Naive thymus-derived CD8-positive, alpha-beta T cell (primary cell): Measurements from ENCODE around the gene C1orf105. TPM values are rescaled to one million over a fixed set of nuclear protein-coding genes. Genes with fewer than 3 reads are reported as not detected.
"Not testable (repeated sequence)": the region's sequence is repeated elsewhere in the genome, so short reads cannot be mapped to it uniquely, and the experiment has no call there.

Experiments
- ATAC-seq, 2 donors: fragments of 150-1000 bp; cut with Tn5 transposase in 1 of 2; sonication (Bioruptor Pico), chemical (Tn5 transposase) in 1 of 2; 1 replicate in 1 of 2; 2 replicates in 1 of 2; pipeline ENCODE4 v1.10.0; 2021; ENCODE audit warnings: mild to moderate bottlenecking in 2 of 2, moderate library complexity in 2 of 2
- POLR2A ChIA-PET: fragments of 350-600 bp; sonication (Branson Sonifier 250); formaldehyde crosslinking; loops from one replicate; lab custom pipeline; 2021; ENCODE audit warnings: antibody characterized with exemption; lab: Charles Lee
- DNase-seq, 10 donors: peaks; one replicate each; pipeline versions ENCODE4 v3.0.0 to v3.0.0-alpha.2; 2020 to 2022
- H3K27ac Mint-ChIP-seq, 10 donors: one replicate each; pipeline ENCODE4 v1.8.0; 2020 to 2022; ENCODE audit warnings: mild to moderate bottlenecking in 10 of 10, mixed read lengths in 10 of 10, moderate library complexity in 4 of 10, inconsistent platforms in 1 of 10
- H3K27me3 Mint-ChIP-seq, 5 donors: one replicate each; pipeline ENCODE4 v1.8.0; 2021 to 2022; ENCODE audit warnings: mixed read lengths in 5 of 5
- H3K36me3 Mint-ChIP-seq, 3 donors: one replicate each; pipeline ENCODE4 v1.8.0; 2020 to 2022; ENCODE audit warnings: mixed read lengths in 3 of 3, mild to moderate bottlenecking in 2 of 3, inconsistent platforms in 1 of 3
- H3K4me1 Mint-ChIP-seq, 4 donors: one replicate each; pipeline ENCODE4 v1.8.0; 2021 to 2022; ENCODE audit warnings: mixed read lengths in 4 of 4
- H3K4me3 Mint-ChIP-seq, 10 donors: one replicate each; pipeline ENCODE4 v1.8.0; 2020 to 2022; ENCODE audit warnings: mild to moderate bottlenecking in 10 of 10, mixed read lengths in 10 of 10, moderate library complexity in 6 of 10, inconsistent platforms in 1 of 10
- H3K9me3 Mint-ChIP-seq, 9 donors: one replicate each; pipeline ENCODE4 v1.8.0; 2020 to 2022; ENCODE audit warnings: mixed read lengths in 9 of 9, mild to moderate bottlenecking in 3 of 9, inconsistent platforms in 1 of 9, moderate library complexity in 1 of 9
- polyA plus RNA-seq, 3 donors: library from polyadenylated mRNA; unstranded; fragments of 300-500 nt; fragmentation: Illumina TruSeq; gene quantifications; one replicate each; pipeline ENCODE4 v1.2.3, GENCODE V29; 2021
- total RNA-seq, 8 experiments: library from RNA in 2 of 8; stranded (reverse) in 2 of 8; gene quantifications; one replicate each; pipeline ENCODE4 v1.2.3 and lab custom pipeline; 2021 to 2026

C1orf105 gene, protein sequence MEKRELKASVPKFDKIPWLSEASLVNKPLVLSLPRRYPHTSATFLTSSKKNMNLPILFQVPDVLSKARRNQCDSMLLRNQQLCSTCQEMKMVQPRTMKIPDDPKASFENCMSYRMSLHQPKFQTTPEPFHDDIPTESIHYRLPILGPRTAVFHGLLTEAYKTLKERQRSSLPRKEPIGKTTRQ
- under 1 TPM in 1 of 2 experiments, not detected in 1; 0.68 TPM for total RNA-seq
- not detected for polyA plus RNA-seq
- total RNA-seq (lab: John Stamatoyannopoulos, UW) = 0 to 0.07 (median 0) reads per million in 6 experiments

DNA sequence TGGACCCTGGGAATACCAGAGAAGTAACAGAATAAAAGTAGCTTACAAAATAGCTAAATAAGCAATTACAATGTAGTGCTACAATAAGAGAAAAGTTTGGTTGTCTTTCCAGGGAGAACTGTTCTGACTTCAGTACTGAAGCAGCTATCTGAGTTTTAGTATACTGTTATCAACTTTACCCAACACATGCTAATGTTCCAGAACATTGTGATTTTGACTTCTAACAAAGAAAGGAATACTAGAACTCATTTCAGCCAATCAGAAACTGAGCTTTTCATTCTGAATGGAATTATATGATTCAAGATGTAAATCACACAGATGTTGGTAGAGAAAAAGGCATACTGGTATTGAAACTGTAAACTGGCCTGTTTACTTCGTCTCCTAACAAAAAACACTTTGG lies at the start of gene C1orf105:
Gene C1orf105 (plus strand): TSS at position 301 of the 400 bp plus-strand sequence. CDS start 201 bp downstream, outside the sequence.
- peak within 1 kb of the TSS in 4 of 10 donors; percentile 2 to 70 (median 27) for H3K27ac Mint-ChIP-seq
- DNase-seq (no peak), ATAC-seq (no peak)
- H3K27me3 Mint-ChIP-seq = no peaks in the 10 kb centered on the region
- H3K4me1 Mint-ChIP-seq = peaks cover 6 to 30% (median 17%) of the 10 kb centered on the region in 4 donors
- no peaks in the 10 kb centered on the region for H3K9me3 Mint-ChIP-seq
- POLR2A ChIA-PET = interaction anchor here (0.9 kb wide), 1 partner anchor 62 kb away, joined by 3 read pairs; no protein-coding TSS in a partner anchor
- no peak within 1 kb of the TSS for H3K4me3 Mint-ChIP-seq
- peaks cover 0 to 4% (median 2%) of the 10 kb centered on the region in 3 donors for H3K36me3 Mint-ChIP-seq

- not testable (repeated sequence) for H3K27ac Mint-ChIP-seq, H3K4me3 Mint-ChIP-seq, DNase-seq, H3K27me3 Mint-ChIP-seq, ATAC-seq
- POLR2A ChIA-PET = interaction anchor here (0.8 kb wide), 1 partner anchor 11 kb away, joined by 3 read pairs; no protein-coding TSS in a partner anchor
- Mint-ChIP-seq H3K36me3 (peaks cover 0 to 25% (median 22%) of the 10 kb centered on the region in 3 donors), H3K4me1 (peaks cover 0 to 21% (median 7%) of the 10 kb centered on the region in 4 donors), H3K9me3 (peaks cover 0 to 22% (median 12%) of the 10 kb centered on the region in 9 donors)
Observed at GRCh38 chr1:172371646-172372045, 48.8 kb upstream of the C1orf105 start.

- ATAC-seq (no peak), DNase-seq (no peak)
- Mint-ChIP-seq H3K4me1 (peaks cover 0 to 30% (median 10%) of the 10 kb centered on the region in 4 donors), H3K27me3 (no peaks in the 10 kb centered on the region), H3K36me3 (peaks cover 0 to 7% (median 3%) of the 10 kb centered on the region in 3 donors), H3K9me3 (peaks cover 0 to 5% (median 0%) of the 10 kb centered on the region in 9 donors), H3K4me3 (no peak overlapping the region), H3K27ac (peak overlapping the region in 1 of 10 donors; percentile 46)
- POLR2A ChIA-PET = no interaction called here
Observed at GRCh38 chr1:172373864-172374263, 46.6 kb upstream of the C1orf105 start.

DNA sequence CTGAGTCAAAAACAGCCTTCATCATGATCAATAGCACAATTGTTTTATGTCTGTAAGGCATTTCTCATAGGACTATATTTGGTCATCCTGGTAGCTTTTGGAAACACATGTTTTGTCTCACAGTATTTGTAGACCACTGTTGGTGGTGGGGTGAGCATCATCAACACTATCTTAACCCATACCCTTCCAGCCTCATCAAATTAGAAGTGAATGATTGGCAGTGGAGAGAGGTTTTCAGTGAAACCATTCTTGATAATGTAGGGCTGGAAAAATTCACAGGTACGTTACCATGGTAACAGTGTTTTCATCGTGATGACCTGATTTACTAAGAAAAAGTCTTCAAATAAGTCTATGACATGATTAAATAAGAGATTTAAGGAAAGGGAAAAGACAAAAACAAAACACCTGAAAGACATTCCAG lies 45.3 kb upstream of the C1orf105 start:
- Mint-ChIP-seq H3K36me3 (peaks cover 0 to 2% (median 0%) of the 10 kb centered on the region in 3 donors), H3K4me3 (no peak overlapping the region), H3K4me1 (peaks cover 0 to 40% (median 17%) of the 10 kb centered on the region in 4 donors), H3K27me3 (no peaks in the 10 kb centered on the region), H3K27ac (peak overlapping the region in 1 of 10 donors; percentile 5), H3K9me3 (no peaks in the 10 kb centered on the region)
- ATAC-seq (no peak), DNase-seq (no peak)
- POLR2A ChIA-PET = no interaction called here

DNA sequence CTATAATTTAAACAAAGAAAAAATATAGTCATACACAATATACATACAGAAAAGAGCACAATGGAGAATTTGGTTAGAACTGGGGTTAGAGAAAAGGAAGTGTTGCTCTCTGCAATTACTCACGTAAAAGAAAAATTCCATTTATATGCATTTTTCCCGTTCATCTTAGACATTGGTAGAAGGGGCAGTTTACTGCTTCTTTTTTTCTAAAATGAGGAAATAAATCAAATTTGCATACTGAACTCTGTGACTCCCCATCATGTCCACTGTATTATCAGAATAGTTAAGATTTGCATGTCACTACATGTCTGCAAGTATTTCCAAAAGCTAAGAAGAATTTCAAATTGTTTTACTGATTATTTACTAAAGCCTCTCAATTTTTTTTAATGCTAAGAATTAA lies 44.1 kb upstream of the C1orf105 start:
- POLR2A ChIA-PET = no interaction called here
- Mint-ChIP-seq H3K4me3 (peak overlapping the region in 1 of 10 donors; percentile 36), H3K27me3 (no peaks in the 10 kb centered on the region), H3K4me1 (peaks cover 2 to 51% (median 28%) of the 10 kb centered on the region in 4 donors), H3K36me3 (peaks cover 0 to 2% (median 0%) of the 10 kb centered on the region in 3 donors), H3K27ac (no peak overlapping the region), H3K9me3 (no peaks in the 10 kb centered on the region)
- no peak for ATAC-seq
- DNase-seq = no peak

DNA sequence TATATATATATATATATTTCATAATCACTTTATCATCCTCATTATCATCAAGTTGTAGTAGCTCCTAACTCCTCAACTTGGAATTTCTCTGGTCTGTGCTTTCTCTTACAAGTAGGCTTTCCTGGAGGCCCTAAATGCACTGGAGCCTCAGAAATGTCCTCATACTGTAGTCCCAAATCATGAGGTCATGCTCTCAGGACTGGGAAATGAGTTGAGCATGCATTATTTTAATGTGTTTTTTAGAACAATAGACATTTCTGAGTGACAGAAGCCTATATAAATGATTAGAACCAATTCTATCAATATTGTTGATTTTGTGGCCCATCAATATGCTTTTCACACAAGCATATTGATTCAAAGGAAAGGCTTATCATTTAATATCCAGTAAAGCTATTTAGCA lies 42.9 kb upstream of the C1orf105 start:
- POLR2A ChIA-PET = no interaction called here
- ATAC-seq (no peak), DNase-seq (no peak)
- Mint-ChIP-seq H3K27me3 (no peaks in the 10 kb centered on the region), H3K27ac (no peak overlapping the region), H3K4me1 (peaks cover 6 to 61% (median 37%) of the 10 kb centered on the region in 4 donors), H3K4me3 (no peak overlapping the region), H3K9me3 (no peaks in the 10 kb centered on the region), H3K36me3 (peaks cover 0 to 2% (median 0%) of the 10 kb centered on the region in 3 donors)

DNA sequence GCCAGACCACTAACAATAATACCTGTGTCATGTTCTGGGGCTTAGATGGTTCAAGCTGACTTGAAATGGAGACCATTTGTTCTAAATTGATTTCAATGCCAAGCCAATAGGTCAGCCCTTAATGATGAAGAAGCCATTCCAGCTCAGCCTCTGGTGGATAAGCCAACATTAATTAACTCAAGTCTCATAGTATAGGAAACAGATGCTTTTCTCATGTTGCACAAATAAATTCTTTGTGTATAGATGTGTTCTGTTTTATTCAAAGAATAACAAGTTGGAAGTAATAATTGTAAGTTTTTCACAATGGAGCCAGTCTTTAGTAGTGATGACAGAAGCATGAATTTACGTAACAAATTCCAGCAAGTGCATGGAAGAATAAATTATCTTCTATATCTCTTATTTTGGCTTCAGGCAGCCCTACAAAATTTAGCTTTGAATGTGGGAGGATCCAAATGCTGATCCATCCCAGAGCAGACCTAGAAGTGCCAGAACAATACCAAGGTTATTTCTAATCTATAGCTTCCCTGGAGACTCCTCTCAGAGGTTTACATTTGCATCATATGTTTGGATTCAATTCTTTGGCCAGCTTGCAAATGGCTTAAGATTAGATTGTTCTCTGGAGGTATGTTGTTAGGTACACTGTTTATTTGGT lies 42.2 kb upstream of the C1orf105 start:
- no peak for DNase-seq
- ATAC-seq = no peak
- Mint-ChIP-seq H3K4me1 (peaks cover 6 to 63% (median 37%) of the 10 kb centered on the region in 4 donors), H3K27me3 (no peaks in the 10 kb centered on the region), H3K27ac (peak overlapping the region in 1 of 10 donors; percentile 25), H3K4me3 (no peak overlapping the region), H3K36me3 (peaks cover 0 to 2% (median 0%) of the 10 kb centered on the region in 3 donors), H3K9me3 (no peaks in the 10 kb centered on the region)
- POLR2A ChIA-PET = interaction anchor here (1.0 kb wide), 1 partner anchor 16 kb away, joined by 3 read pairs; no protein-coding TSS in a partner anchor

GRCh38 chr1:172380441-172381244 lies 39.8 kb upstream of the C1orf105 start:
- H3K4me3 Mint-ChIP-seq = peak overlapping the region; percentile 63 to 82 (median 71)
- no peaks in the 10 kb centered on the region for H3K27me3 Mint-ChIP-seq

GRCh38 chr1:172381946-172382345 lies 38.5 kb upstream of the C1orf105 start:
- POLR2A ChIA-PET = interaction anchor here (1.0 to 2.9 kb wide), 3 partner anchors 12 to 24 kb away, joined by 5 to 37 read pairs (median 11); no protein-coding TSS in a partner anchor
- peak overlapping the region in 7 of 10 donors; percentile 11 to 95 (median 49) for H3K27ac Mint-ChIP-seq
- peak overlapping the region in 4 of 10 donors; percentile 14 to 44 (median 30) for H3K4me3 Mint-ChIP-seq
- DNase-seq (no peak), ATAC-seq (no peak)
- H3K36me3 Mint-ChIP-seq = peaks cover 0 to 3% (median 0%) of the 10 kb centered on the region in 3 donors
- H3K9me3 Mint-ChIP-seq = no peaks in the 10 kb centered on the region
- H3K27me3 Mint-ChIP-seq = no peaks in the 10 kb centered on the region
- H3K4me1 Mint-ChIP-seq = peaks cover 9 to 40% (median 31%) of the 10 kb centered on the region in 4 donors

More at GRCh38 chr1:172380441-172381244, 39.8 kb upstream of the C1orf105 start:
- DNase-seq = peak in 9 of 10 donors; percentile 19 to 80 (median 31)
- no peaks in the 10 kb centered on the region for H3K36me3 Mint-ChIP-seq
- ATAC-seq = peak; percentile 97 to 98
- peak overlapping the region; percentile 41 to 96 (median 92) for H3K27ac Mint-ChIP-seq
- H3K4me1 Mint-ChIP-seq = peaks cover 6 to 49% (median 33%) of the 10 kb centered on the region in 4 donors
- POLR2A ChIA-PET = interaction anchor here (0.6 to 2.9 kb wide), 12 partner anchors 10 to 378 kb away, joined by 3 to 37 read pairs (median 4); partner anchors contain the start of gene SUCO
- H3K9me3 Mint-ChIP-seq = no peaks in the 10 kb centered on the region

DNA sequence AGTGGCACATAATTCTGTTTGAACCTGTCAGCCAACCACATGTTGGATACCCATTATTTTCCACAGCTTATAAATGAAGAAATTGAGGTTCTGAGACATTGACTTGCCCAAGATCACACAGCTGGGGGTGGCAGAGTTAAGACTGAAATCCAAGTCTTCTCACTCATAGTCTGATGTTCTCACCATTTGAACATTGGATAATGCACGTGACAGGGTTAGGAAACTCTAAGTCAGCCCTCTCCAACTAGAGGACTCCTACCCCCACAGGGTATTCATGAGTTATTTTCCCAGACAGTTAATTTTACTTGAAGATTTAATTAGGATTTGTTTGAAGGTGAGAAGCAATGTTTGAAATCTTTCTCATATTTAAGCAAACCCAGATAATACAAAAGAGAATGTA lies 38.1 kb upstream of the C1orf105 start:
- no peaks in the 10 kb centered on the region for H3K9me3 Mint-ChIP-seq
- no peak overlapping the region for H3K4me3 Mint-ChIP-seq
- H3K27me3 Mint-ChIP-seq = no peaks in the 10 kb centered on the region
- H3K36me3 Mint-ChIP-seq = peaks cover 0 to 3% (median 0%) of the 10 kb centered on the region in 3 donors
- DNase-seq (no peak), ATAC-seq (no peak)
- POLR2A ChIA-PET = interaction anchor here (1.0 to 2.9 kb wide), 2 partner anchors 11 to 24 kb away, joined by 5 to 37 read pairs; no protein-coding TSS in a partner anchor
- peaks cover 9 to 40% (median 31%) of the 10 kb centered on the region in 4 donors for H3K4me1 Mint-ChIP-seq
- H3K27ac Mint-ChIP-seq = peak overlapping the region in 6 of 10 donors; percentile 27 to 95 (median 48)

DNA sequence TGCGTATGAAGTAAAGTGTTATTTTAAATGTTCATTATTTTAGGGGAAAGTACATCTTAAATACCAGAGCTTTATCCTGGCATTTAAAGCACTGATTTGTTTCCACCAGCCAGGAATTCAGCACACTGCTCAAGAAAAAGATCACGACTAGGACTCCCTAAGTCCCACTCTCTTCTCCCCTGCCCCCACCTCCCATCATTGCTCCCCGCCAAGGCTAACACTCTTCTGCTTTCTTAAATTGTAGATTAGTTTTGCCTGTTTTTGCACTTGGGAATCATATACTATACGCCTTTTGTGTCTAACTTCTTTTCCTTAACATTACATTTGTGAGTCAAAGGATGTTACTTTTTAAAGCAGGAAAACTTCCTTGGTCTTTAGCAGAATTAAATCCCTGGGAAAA lies 37.5 kb upstream of the C1orf105 start:
- DNase-seq (no peak), ATAC-seq (no peak)
- POLR2A ChIA-PET = interaction anchor here (1.0 kb wide), 1 partner anchor 25 kb away, joined by 5 read pairs; no protein-coding TSS in a partner anchor
- Mint-ChIP-seq H3K4me1 (peaks cover 9 to 38% (median 31%) of the 10 kb centered on the region in 4 donors), H3K36me3 (peaks cover 0 to 3% (median 0%) of the 10 kb centered on the region in 3 donors), H3K9me3 (no peaks in the 10 kb centered on the region), H3K27me3 (no peaks in the 10 kb centered on the region), H3K4me3 (no peak overlapping the region), H3K27ac (peak overlapping the region in 2 of 10 donors; percentile 44 to 74)
